Measurements from ENCODE around the gene EXOC3L2.

Gene EXOC3L2

GRCh38 chr19:45217957-45218334, 27.3 kb downstream of the EXOC3L2 start:
- no peak for DNase-seq

DNA sequence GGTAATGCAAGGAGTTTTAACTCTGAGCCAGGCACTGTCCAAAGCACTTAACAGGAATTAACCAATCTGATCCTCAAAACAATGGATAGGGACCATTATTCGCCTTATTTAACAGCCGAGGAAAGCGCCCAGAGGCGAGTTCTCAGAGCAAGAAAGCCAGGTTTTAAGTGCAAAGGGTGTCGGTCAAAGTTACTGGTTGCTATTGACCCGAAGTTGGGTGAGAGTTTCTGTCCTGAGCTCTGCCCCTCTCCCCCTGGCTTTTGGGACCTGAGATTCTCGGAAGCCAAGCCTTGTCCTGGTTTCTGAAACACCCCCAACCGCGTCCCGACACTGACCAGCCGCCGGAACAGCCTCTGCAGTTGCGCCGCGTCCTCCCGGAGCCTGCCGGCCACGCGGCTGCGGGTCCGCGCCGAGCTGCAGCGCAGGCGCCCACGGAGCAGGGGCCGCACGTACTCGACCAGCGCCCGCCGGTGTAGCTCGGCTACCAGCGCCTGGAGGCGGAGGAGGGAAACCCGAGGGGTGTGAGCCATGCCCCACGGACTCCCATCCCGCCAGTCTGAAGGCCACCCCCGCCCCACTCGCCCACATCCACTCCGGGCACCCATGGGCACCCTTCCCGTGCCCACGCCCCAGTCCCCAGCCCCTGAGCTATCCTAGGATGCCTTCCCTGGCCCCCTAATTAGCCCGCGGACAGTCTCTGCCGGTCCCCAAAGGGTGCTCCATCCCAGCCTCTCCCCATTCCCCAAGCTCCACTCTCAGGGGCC, 27.8 kb downstream of the EXOC3L2 start:
- no peak for DNase-seq

DNA sequence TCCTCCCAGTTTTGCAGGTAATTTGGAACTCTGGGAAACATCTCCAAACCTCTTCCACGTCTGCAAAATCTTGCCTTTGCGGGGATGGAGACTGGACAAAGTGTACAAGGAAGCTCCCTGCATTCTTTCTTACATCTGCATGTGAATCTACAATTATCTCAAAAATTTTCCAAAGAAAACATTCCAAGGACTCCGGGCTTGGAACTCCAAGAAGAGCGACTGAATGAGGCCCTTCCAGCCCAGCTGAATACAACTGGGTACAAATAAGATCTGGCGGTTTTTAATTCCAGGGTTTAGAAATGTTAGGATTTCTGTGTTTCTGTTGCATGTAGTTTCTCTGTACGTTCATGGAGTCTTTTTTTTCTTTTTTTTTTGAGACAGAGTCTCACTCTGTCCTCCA, 28.5 kb downstream of the EXOC3L2 start:
- DNase-seq: no peak

DNA sequence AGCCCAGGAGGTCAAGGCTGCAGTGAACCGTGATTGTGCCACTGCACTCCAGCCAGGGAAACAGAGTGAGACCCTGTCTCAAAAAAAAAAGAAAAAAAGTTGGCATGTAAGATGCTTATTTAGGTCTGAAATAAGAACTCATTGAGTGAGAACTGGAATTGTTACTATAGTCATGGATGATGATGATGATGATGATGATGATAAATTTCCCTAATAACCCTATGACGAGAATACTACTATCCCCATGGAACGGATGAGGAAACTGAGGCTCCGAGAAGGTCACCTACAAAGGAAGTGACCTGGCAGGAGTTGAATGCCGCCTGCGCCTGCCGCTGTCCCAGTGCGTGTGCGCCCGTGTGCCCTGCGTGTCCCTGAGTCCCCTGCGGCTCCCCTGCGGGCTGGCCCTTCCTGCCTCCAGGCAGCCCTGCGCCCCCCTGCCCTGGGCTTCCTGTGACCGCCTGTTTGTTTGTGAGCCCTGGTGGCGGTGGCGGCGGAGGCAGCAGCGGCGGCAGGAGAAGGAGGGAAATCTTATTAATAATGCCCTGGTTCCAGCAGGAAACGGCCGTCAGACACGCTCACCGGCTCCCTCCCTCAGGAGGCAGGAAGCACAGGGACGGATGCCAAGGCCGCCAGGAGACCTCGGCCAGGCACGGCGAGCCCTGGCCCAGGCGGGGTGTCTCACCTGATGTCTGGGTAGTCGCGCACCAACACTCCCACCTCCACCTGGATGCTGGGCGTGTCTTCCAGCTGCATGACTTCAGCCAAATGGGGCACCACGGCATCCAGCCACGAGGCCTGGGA, 29.6 kb downstream of the EXOC3L2 start:
- no peak for DNase-seq

DNA sequence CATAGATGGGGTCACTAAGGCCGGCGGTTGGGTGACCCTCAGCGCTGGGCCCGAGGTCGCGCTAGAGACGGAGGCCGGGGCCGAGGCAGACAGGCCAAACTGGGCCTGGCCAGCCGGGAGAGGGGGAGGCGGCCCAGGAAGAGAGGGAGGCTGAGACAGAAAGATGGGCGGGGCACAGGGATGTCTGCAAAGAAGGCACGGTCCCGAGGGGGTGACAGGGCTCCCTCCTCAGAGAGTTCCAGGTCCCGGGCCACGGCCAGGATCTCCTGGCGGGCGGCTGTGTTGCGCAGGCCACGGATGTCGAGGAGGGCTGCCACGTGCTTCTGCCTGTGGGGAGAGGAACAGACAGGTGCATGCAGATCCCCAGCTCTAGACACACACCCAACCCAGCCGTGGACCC, 32.2 kb downstream of the EXOC3L2 start:
- no peak for DNase-seq

DNA sequence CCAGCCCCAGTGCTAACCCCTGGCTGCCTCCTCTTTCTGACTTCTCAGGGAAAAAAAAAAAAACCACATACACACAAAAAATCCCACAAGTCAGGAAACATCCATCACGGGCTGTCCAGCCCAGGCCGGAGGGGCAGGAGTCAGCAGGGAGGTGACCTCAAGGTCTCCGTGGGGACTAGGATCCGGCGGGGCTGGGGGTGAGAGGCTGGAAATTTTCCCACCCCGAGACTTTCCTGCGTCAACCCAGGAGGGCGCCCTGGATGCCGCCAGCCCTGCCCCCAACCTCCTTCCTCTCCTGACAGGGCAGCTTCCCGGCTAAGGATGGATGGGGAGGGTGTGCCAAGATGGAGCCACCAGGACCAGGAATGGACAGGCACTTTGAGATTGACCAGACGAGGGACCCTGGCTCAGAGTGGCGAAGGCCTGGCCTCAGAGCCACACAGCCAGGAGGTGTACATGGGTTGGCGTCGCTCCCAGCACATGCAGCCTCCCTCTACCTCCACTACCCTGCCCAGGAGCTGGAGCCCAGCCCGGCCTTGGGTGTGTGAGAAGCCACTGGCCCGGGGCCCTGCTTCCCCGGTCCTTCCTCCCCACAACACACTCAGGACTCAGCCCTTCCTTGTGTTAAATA, 33.3 kb downstream of the EXOC3L2 start:
- no peak for DNase-seq

DNA sequence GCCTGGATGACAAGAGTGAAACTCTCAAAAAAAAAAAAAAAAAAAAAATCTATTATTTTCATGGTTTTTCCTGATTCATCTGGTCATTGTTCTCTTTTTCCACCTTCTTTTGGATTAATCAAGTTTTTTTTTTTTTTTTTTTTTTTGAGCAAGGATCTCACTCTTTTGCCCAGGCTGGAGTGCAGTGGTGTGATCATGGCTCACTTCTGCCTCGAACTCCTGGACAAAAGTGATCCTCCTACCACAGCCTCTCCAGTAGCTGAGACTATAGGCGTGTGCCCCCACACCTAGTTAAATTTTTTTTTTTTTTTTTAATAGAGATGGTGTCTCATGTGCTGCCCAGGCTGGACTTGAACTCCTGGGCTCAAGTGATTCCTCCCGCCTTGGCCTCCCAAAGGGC, 38.9 kb downstream of the EXOC3L2 start:
- no peak for DNase-seq

DNA sequence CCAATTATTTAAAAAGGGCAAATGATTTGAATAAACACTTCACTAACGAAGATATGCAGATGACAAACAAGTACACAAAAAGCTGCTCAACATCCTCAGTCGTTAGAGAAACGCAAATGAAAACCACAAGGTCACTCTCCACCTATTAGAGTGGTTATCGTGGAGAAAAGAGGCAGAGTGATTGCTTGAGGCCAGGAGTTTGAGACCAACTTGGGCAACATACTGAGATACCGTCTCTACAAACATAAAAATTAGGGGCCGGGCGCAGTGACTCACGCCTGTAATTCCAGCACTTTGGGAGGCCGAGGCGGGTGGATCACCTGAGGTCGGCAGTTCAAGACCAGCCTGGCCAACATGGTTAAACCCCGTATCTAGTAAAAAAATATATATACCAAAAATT, 39.4 kb downstream of the EXOC3L2 start:
- DNase-seq: no peak

- no peak for DNase-seq
These were observed 42.6 kb downstream of the EXOC3L2 start for GRCh38 chr19:45202637-45203036.

GRCh38 chr19:45200568-45200967, 44.6 kb downstream of the EXOC3L2 start:
- DNase-seq: no peak

DNA sequence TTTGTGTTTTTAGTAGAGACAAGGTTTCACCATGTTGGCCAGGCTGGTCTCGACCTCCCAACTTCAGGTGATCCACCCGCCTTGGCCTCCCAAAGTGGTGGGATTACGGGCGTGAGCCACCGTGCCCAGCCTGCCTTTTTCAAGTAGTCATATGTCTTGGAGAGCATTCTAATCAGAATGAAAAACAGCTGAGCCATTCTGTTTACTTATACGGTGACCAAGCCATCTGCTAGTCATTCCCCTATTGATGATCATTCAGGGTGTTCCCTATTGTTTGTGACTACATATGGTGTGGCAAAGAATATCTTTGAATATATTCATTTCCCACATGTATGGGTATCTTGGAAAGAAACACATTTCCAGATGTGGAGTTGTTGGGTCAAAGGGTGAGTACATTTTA, 49.4 kb downstream of the EXOC3L2 start:
- DNase-seq: no peak

DNA sequence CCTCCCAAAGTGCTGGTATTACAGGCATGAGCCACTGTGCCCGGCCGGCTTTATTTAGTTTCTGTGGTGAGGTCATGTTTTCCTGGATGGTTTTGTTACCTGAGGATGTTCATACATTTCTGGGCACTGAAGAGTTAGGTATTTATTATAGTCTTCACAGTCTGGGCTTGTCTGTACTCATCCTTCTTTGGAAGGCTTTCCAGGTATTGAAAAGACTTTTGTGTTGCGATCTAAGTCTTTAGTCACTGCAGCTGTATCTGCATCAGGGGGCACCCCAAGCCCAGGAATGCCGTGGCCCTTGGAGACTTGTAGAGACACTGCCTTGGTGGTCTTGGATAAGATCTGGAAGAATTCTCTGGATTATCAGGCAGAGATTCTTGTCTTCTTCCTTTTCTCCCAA, 53.8 kb downstream of the EXOC3L2 start:
- DNase-seq: no peak

DNA sequence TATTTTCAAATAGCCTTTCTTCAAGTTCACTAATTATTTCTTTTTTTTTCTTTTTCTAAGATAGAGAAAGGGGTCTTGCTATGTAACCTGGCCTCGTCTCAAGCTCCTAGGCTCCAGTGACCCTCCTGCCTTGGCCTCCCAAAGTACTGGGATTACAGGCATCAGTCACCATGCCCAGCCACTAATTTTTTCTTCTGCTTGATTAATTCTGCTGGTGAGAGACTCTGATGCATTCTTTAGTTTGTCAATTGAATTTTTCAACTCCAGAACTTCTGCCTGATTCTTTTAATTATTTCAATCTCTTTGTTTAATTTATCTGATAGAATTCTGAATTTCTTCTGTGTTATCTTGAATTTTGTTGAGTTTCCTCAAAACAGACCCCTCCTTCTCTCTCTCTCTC, 55.2 kb downstream of the EXOC3L2 start:
- DNase-seq: no peak

DNA sequence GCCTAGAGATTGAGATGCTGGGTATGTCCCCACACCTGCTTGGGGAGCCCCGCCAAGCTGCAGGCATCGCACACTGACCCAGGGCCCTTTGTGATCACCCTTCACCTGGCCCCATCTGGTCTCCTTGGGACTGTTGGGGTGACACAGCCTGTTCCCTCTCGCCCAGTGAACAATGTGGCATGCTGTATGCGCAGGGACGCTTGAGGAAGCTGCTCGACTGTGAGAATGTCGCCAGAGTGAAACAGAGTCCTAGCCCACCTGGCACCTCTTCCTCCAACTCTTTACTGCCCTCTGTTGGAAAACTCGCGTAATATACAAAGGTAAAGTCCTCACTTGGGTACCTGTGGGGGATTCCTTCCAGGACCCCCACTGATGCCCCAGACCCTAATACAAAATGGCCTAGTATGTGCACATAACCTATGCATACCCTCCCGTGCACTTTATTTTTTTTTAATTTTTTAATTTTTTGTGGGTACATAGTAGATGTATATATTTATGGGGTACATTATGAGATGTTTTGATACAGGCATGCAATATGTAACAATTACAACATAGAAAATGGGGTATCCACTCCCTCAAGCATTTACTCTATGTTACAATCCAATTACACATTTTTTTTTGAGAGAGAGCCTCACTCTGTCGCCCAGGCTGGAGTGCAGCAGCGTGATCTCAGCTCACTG, 57.6 kb downstream of the EXOC3L2 start:
- DNase-seq: peak; percentile 60

DNA sequence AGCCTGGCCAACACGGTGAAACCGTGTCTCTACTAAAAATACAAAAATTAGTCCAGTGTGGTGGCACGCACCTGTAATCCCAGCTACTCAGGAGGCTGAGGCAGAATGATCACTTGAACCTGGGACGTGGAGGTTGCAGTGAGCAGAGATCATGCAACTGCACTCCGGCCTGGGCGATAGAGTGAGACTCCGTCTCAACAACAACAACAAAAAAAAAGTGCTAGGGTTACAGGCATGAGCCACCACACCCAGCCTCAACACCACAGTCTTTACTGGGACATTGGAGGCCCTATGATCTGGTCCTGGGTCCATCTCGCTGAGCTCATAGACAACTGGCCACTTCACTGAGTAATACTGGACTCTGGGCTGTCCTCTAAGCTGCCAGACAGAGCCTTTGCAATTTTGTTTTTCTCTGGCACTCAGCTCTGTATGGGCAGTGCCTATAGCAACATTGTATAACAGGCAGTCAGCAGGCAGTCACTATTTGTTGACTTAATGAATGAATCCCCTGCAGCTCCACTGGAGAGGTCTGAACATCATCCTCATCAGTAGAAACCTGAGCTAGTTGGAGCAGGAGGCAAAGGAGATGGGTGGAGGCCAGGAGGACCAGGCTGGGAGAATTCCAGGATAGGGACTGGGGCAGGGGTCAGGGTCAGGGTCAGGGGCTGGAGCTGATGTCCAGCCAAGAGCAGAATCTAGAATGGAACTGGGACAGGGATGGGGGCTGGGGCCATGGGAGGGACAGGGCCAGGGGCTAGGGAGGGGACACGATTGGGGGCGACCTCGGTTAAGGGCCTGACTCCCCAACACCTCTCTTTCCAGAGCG, 58.5 kb downstream of the EXOC3L2 start:
- no peak for DNase-seq

DNA sequence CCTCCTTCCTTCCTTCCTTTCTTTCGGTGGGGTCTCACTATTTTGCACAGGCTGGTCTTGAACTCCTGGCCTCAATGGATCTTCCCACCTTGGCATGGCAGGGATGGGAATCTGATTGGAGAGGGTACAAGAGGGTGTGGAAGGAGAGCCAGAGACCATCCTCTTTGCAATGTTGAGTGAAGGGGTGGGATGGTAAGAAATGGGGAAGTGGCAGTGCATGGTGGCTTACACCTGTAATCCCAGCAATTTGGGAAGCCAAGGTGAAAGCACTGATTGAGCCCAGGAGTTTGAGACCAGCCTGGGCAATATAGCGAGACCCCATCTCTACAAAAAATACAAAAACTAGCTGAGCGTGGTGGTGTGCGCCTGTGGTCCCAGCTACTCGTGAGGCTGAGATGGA, 61.1 kb downstream of the EXOC3L2 start:
- DNase-seq: no peak

DNA sequence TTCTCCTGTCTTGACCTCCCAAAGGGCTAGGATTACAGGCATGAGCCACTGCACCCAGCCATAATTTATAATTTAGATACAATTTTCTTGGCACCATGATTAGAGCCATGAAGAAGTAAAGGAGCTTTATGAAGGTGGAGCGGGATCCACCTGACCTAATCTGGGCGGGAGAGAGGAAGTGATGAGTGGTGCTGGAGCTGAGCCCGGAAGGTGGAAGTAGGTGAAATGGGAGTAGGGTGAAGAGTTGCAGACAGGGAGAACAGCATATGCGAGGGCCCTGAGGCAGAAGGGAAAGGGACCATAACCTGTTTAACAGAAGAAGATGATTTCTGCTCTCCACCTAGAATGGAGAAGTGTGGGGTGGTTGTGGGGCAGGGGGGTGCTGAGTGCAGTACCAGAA, 62.4 kb downstream of the EXOC3L2 start:
- no peak for DNase-seq

DNA sequence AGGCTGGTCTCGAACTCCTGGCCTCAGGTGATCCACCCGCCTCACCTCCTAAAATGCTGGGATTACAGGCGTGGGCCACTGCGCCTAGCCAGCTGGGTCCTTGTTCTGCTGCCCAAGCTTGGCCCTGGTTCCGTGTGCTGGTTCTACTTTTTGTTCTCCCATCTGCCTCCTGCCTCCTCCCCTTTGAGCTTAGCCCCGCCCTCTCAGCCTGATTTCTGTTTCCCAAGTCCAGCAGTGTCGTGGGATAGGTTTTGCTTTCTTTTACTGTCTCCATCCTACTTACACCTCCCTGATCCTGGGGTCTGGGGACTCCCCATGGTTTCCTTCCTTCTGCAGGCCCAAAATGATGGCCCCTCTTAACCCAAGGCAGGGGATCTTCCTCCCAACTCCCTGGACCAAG, 64.3 kb downstream of the EXOC3L2 start:
- DNase-seq: no peak

DNA sequence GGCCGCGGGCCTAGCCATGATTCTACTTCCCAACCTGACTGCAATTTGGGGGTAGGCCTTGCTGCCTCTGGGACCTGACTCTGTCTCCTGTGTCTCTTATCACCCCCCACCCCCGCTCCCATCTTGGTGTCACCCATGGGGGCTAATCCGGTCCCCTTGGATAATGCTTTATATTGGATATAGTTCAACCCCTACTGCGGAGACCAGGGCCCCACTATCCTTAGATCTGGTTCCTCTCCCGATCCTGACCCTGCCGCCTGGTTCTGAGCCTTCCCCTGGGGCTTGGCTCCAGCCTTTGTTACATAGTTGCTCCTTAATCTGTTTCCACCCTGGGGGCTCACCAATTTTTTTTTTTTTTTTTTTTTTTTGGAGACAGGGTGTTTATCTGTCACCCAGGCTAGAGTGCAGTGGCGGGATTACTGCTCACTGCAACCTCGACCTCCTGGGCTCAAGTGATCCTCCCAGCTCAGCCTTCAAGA, 65.3 kb downstream of the EXOC3L2 start:
- DNase-seq: no peak

GRCh38 chr19:45179072-45179891, 65.9 kb downstream of the EXOC3L2 start:
- DNase-seq: peak; percentile 45
